Measurements from ENCODE around the gene AGMO.

- no peak for TF ChIP-seq CTCF (conservative IDR thresholded peaks at IDR 0.05 in 1 of 2, IDR thresholded peaks at IDR 0.05 in 1 of 2; ENCODE audit: low read depth in 1 of 2, low read length in 2 of 2)
- TF ChIP-seq EZH2 (IDR thresholded peaks at IDR 0.05; ENCODE audit: low read length, missing control alignments) = no peak
Measured at GRCh38 chr7:15441915-15442314, 119.9 kb downstream of the AGMO start.
